Stimulated activated CD8-positive, alpha-beta memory T cell treated with anti-CD3 and anti-CD28 coated beads, Interleukin-15, amount 100 ng/mL, for 1 hour (primary cell): ENCODE results near the gene OLA1.

Source experiments
- DNase-seq: peaks from one replicate; pipeline ENCODE4 v3.0.0-alpha.2; 2020; ENCODE audit warnings: low read depth

Gene OLA1

GRCh38 chr2:174063492-174064092, 184.7 kb downstream of the OLA1 start:
- DNase-seq, result no peak

GRCh38 chr2:174062934-174063333, 185.4 kb downstream of the OLA1 start:
- no peak for DNase-seq

- DNase-seq, result no peak
Measured at GRCh38 chr2:174059884-174060244, 188.5 kb downstream of the OLA1 start.

- no peak for DNase-seq
Measured at GRCh38 chr2:174059178-174059883, 189.0 kb downstream of the OLA1 start.

- no peak for DNase-seq
Measured at GRCh38 chr2:174058456-174058855, 189.9 kb downstream of the OLA1 start.

- DNase-seq, result no peak
Measured at GRCh38 chr2:174058026-174058425, 190.3 kb downstream of the OLA1 start.

- no peak for DNase-seq
Measured at GRCh38 chr2:174054926-174055325, 193.4 kb downstream of the OLA1 start.

GRCh38 chr2:174053355-174054151, 194.8 kb downstream of the OLA1 start:
- no peak for DNase-seq

GRCh38 chr2:174052584-174052976, 195.8 kb downstream of the OLA1 start:
- DNase-seq, result no peak

GRCh38 chr2:174051741-174052583, 196.4 kb downstream of the OLA1 start:
- no peak for DNase-seq

GRCh38 chr2:174051068-174051467, 197.3 kb downstream of the OLA1 start:
- DNase-seq, result no peak

- DNase-seq, result no peak
Measured at GRCh38 chr2:174049895-174050294, 198.4 kb downstream of the OLA1 start.

- DNase-seq, result no peak
Measured at GRCh38 chr2:174048243-174048642, 200.1 kb downstream of the OLA1 start.

- no peak for DNase-seq
Measured at GRCh38 chr2:174047746-174048145, 200.6 kb downstream of the OLA1 start.

- no peak for DNase-seq
Measured at GRCh38 chr2:174046172-174046571, 202.2 kb downstream of the OLA1 start.

GRCh38 chr2:174044556-174044955, 203.8 kb downstream of the OLA1 start:
- no peak for DNase-seq

GRCh38 chr2:174040417-174040701, 208.0 kb downstream of the OLA1 start:
- no peak for DNase-seq

GRCh38 chr2:174039551-174040416, 208.5 kb downstream of the OLA1 start:
- DNase-seq, result peak; percentile 73

- no peak for DNase-seq
Measured at GRCh38 chr2:174038462-174038861, 209.9 kb downstream of the OLA1 start.

- no peak for DNase-seq
Measured at GRCh38 chr2:174036825-174037224, 211.5 kb downstream of the OLA1 start.

GRCh38 chr2:174035981-174036742, 212.2 kb downstream of the OLA1 start:
- no peak for DNase-seq
